Adipose tissue (tissue), 3 donors: ENCODE measurements around the gene FBXO10. TPM values are rescaled to one million over a fixed set of nuclear protein-coding genes. Genes with fewer than 3 reads are reported as not detected.
"Not testable (repeated sequence)": the region's sequence is repeated elsewhere in the genome, so short reads cannot be mapped to it uniquely, and the experiment has no call there.

ENCODE experiments used
- H3K27ac ChIP-seq: one replicate; pipeline ENCODE4 v1.5.1; 2013; ENCODE audit warnings: low read depth, low read length
- WGBS, 3 donors: extraction: QIAGEN DNeasy Blood & Tissue Kit; methylation state at CpG; one replicate each; pipeline ENCODE4 v1.1.7; 2013; 5-methylcytosine and 5-hydroxymethylcytosine counted together
- polyA plus RNA-seq, 3 donors: library from polyadenylated mRNA; stranded (reverse); fragments of 200-250 nt; gene quantifications; one replicate each; pipeline ENCODE4 v1.2.3, GENCODE V29; 2013
- donor health status: healthy with polysubstance abuse.
- donor health status: Bipolar disorder and iron deficiency.
- donor health status: healthy.

Gene FBXO10
- polyA plus RNA-seq, 3 donors, result 2.9 to 5.0 (median 3.8) TPM

GRCh38 chr9:37602817-37603216 is 26.6 kb upstream of the FBXO10 start:
- 20 to 45% (median 45%) methylated on average over 5 of the region's 5 CpGs for WGBS, 3 donors
- H3K27ac ChIP-seq, result no peak overlapping the region

GRCh38 chr9:37602061-37602460 is 25.9 kb upstream of the FBXO10 start:
- 79 to 90% (median 90%) methylated on average over 4 of the region's 4 CpGs for WGBS, 3 donors
- H3K27ac ChIP-seq, result not testable (repeated sequence)

- 50 to 67% (median 63%) methylated on average over 2 of the region's 2 CpGs for WGBS, 3 donors
- H3K27ac ChIP-seq, result no peak overlapping the region
These were observed 20.3 kb upstream of the FBXO10 start for GRCh38 chr9:37596504-37596903.

GRCh38 chr9:37593883-37594448 is 17.8 kb upstream of the FBXO10 start:
- H3K27ac ChIP-seq, result no peak overlapping the region
- WGBS, 3 donors, result 81 to 85% (median 84%) methylated on average over 6 of the region's 6 CpGs

- 0 to 1% (median 0%) methylated on average over 72 of the region's 72 CpGs for WGBS, 3 donors
- no peak within 1 kb of the TSS for H3K27ac ChIP-seq
These were observed 16.1 kb upstream of the FBXO10 start, which contains the start of gene TOMM5 for GRCh38 chr9:37592108-37592951. Gene TOMM5, minus strand, starts transcription at chr9:37592597. Its CDS starts 65 bp downstream, at chr9:37592532.

GRCh38 chr9:37587521-37587920 is 11.3 kb upstream of the FBXO10 start:
- H3K27ac ChIP-seq, result no peak overlapping the region
- WGBS, 3 donors, result 59 to 86% (median 79%) methylated on average over 4 of the region's 4 CpGs

GRCh38 chr9:37583522-37584121 is 7.4 kb upstream of the FBXO10 start:
- H3K27ac ChIP-seq, result no peak overlapping the region
- 85 to 95% (median 91%) methylated on average over 3 of the region's 3 CpGs for WGBS, 3 donors

GRCh38 chr9:37582548-37583157 is 6.5 kb upstream of the FBXO10 start:
- WGBS, 3 donors, result 72 to 78% (median 73%) methylated on average over 6 of the region's 6 CpGs
- H3K27ac ChIP-seq, result no peak overlapping the region

- WGBS, 3 donors, result 3 to 11% (median 6%) methylated on average over 5 of the region's 5 CpGs
- H3K27ac ChIP-seq, result no peak overlapping the region
These were observed 667 bp downstream of the FBXO10 start for GRCh38 chr9:37575511-37575914.

GRCh38 chr9:37575001-37575400 is 1.2 kb downstream of the FBXO10 start:
- 33 to 68% (median 62%) methylated on average over 5 of the region's 5 CpGs for WGBS, 3 donors

GRCh38 chr9:37574241-37574721 is 1.9 kb downstream of the FBXO10 start:
- WGBS, 3 donors, result 35 to 56% (median 42%) methylated on average over 5 of the region's 5 CpGs
- H3K27ac ChIP-seq, result no peak overlapping the region

More at GRCh38 chr9:37575001-37575400, 1.2 kb downstream of the FBXO10 start:
- H3K27ac ChIP-seq, result no peak overlapping the region

- 94 to 100% (median 98%) methylated on average over 1 of the region's 1 CpG for WGBS, 3 donors
- H3K27ac ChIP-seq, result no peak overlapping the region
These were observed 4.9 kb downstream of the FBXO10 start for GRCh38 chr9:37571282-37571681.

GRCh38 chr9:37566716-37567115 is 9.5 kb downstream of the FBXO10 start:
- WGBS, 3 donors, result 35 to 82% (median 77%) methylated on average over 3 of the region's 3 CpGs
- H3K27ac ChIP-seq, result no peak overlapping the region

- no peak overlapping the region for H3K27ac ChIP-seq
- WGBS, 3 donors, result 47 to 90% (median 83%) methylated on average over 7 of the region's 7 CpGs
These were observed 10.2 kb downstream of the FBXO10 start for GRCh38 chr9:37565661-37566618.

- no peak overlapping the region for H3K27ac ChIP-seq
- 80 to 92% (median 89%) methylated on average over 4 of the region's 4 CpGs for WGBS, 3 donors
These were observed 11.3 kb downstream of the FBXO10 start for GRCh38 chr9:37564916-37565315.

GRCh38 chr9:37563806-37564513 is 12.2 kb downstream of the FBXO10 start:
- H3K27ac ChIP-seq, result no peak overlapping the region
- WGBS, 3 donors, result 61 to 82% (median 64%) methylated on average over 3 of the region's 3 CpGs

- WGBS, 3 donors, result 85 to 92% (median 87%) methylated on average over 1 of the region's 1 CpG
These were observed 13.4 kb downstream of the FBXO10 start for GRCh38 chr9:37562826-37563225.

More at GRCh38 chr9:37562826-37563225, 13.4 kb downstream of the FBXO10 start:
- H3K27ac ChIP-seq, result no peak overlapping the region
